Stimulated activated CD8-positive, alpha-beta memory T cell treated with anti-CD3 and anti-CD28 coated beads, Interleukin-7, amount 100 ng/mL, for 48 hours (primary cell): ENCODE measurements around the gene MYOF.
"Not testable (repeated sequence)": the region's sequence is repeated elsewhere in the genome, so short reads cannot be mapped to it uniquely, and the experiment has no call there.

Source experiments
- DNase-seq, 2 donors: peaks; one replicate each; pipeline ENCODE4 v3.0.0-alpha.2; 2020; ENCODE audit warnings: low read depth in 1 of 2; ENCODE audit errors: extremely low read depth in 1 of 2

MYOF gene

DNA sequence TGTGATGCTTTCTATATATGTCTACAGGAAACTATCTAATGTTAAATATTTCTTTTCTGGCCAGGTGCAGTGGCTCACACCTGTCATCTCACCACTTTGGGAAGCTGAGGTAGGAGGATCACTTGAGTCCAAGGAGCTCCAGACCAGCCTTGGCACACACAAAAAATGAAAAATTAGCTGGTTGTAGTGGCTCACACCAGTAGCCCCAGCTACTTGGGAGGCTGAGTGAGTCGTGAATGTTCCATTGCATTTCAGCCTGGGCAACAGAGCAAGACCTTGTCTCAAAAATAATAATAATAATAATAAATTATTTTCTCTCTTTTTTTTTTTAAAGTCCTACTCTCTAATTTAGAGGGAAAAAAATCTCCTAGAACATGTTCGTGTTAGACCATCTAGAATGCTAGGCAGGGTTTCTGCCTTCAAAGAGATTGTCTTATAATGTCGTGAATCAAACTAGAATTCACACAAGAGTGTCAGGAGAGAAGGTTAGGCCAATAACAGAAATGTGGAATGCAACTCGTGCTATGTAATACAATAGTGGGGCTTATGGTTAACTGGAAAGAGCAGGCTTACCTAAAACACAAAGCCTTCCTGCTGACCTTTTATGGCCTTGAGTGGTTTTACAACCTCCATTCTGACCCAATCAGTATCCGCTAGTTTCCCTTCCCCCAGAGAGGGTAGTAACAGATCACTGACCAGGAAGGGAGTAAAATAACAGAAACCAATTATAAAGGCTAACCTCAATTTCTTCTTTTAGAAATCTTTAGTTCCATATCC is 46.3 kb downstream of the MYOF start:
- DNase-seq, result no peak

GRCh38 chr10:93434991-93435491 is 47.1 kb downstream of the MYOF start:
- no peak for DNase-seq

DNA sequence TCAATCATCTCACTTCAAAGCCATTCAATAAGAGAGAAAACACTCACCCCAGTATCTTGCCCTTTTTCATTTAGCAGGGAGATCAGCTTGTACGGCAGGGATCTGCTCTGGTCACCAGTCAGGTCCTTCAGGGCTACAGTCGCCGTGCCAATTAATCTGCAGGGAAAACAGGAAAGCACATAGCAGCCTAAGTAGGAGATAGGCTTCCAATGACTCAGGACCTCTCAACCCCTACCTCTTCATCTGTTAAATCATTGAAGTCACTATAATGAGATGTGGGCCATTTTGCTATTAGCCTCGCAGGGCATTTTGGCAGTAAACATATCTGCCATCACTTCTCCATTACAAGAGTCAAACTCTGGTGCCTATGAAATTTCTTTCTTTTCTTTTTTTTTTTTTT is 50.8 kb downstream of the MYOF start:
- no peak for DNase-seq

DNA sequence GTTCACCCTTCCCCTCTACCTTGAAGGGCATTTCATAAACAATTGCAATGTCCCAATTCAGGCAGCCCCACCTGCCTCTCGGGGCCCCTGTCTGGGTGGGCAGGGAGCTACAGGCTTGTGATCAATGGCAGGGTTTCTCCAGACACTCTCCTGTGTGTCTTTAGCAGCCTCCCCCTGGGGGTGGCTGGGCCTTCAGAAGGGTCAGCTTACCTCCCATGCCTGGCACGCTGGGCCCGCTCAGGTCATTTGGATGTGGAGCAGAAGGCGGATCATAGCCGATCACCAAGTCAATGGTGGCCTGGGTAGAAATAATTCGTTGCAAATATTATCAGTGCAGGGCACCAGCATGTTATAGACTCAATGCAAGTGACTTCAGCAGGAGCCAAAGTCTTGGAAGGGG is 56.3 kb downstream of the MYOF start:
- DNase-seq, result no peak

- DNase-seq, result no peak
Measured at GRCh38 chr10:93422118-93422517, 60.0 kb downstream of the MYOF start.

- DNase-seq, result no peak
Measured at GRCh38 chr10:93420944-93421825, 60.9 kb downstream of the MYOF start.

- no peak for DNase-seq
Measured at GRCh38 chr10:93420091-93420490, 62.0 kb downstream of the MYOF start.

DNA sequence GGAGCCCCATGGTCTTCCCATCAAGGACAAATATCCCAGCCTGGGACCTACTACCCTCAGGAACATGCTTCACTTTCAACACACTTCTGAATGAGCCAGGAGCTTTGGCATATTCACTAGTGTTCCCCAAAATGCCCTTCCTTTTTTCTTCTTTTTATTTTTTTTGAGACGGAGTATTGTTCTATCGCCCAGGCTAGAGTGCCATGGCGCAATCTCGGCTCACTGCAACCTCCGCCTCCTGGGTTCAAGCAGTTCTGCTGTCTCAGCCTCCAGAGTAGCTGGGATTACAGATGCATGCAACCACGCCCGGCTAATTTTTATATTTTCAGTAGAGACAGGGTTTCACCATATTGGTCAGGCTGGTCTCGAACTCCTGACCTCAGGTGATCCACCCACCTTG is 63.1 kb downstream of the MYOF start:
- not testable (repeated sequence) for DNase-seq

GRCh38 chr10:93417921-93418320 is 64.2 kb downstream of the MYOF start:
- DNase-seq, result no peak

GRCh38 chr10:93417266-93417665 is 64.9 kb downstream of the MYOF start:
- no peak for DNase-seq

GRCh38 chr10:93416824-93417223 is 65.3 kb downstream of the MYOF start:
- DNase-seq, result no peak

DNA sequence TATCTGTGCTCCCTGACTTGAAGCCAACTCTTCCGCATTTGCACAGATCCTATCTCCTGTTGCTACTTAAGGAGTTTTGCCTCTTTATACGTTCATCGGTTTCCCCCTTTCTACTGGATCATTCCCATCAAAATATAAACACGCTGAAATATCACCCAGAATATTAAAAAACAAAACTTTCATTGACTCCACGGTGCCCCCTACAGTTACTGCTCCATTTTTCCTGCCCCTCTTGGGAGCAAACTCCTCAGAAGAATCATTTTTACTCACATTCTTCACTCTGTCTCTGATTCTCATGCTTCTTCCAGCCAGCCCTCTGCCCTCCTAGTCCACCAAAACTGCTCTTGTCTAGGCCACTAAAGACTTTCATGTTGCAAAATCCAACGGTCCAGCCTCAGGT is 66.4 kb downstream of the MYOF start:
- no peak for DNase-seq

DNA sequence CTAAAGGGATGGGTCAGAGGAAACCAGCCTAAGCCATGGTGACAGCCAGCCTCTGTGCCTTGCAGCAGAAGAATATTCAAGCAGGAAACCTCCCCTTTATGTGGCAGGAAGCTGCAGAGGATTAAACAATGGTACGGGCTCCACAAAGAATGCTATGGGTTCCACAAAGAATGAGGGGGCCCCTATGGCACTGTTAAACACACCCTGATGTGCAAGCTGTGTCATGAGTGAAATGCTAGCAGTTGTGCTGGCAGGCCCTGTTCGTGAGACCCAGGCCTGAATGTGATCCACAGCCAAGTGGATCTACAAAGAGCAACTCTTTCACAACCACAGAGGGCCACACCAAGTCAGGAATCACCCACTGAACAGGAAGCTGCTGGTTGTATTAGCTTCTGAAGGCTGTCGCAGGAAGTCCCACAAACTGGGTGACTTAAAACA is 68.9 kb downstream of the MYOF start:
- DNase-seq, result no peak

DNA sequence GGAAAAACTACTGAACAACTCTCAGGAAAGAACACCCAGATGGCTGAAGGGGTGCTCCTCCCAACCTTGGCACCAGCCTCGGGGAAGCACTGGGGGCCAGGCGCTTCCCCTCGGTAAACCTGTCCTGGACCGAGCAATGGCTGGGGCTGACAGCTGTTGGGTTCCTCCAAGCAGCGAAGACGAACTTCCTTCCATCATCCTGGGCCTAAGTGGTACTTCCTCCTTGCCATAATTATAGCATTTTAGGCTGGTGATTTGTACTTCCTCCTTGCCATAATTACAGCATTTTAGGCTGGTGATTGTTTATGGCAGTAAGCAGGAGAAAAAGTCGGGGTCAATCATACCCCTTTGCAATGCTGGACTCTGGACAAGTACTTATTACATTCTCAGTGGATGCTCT is 69.3 kb downstream of the MYOF start:
- DNase-seq, result no peak

GRCh38 chr10:93410697-93411348 is 71.3 kb downstream of the MYOF start:
- no peak for DNase-seq

- DNase-seq, result no peak
Measured at GRCh38 chr10:93408783-93409182, 73.4 kb downstream of the MYOF start.

- DNase-seq, result no peak
Measured at GRCh38 chr10:93406364-93407145, 75.6 kb downstream of the MYOF start.

- DNase-seq, result no peak
Measured at GRCh38 chr10:93404048-93404354, 78.1 kb downstream of the MYOF start.

DNA sequence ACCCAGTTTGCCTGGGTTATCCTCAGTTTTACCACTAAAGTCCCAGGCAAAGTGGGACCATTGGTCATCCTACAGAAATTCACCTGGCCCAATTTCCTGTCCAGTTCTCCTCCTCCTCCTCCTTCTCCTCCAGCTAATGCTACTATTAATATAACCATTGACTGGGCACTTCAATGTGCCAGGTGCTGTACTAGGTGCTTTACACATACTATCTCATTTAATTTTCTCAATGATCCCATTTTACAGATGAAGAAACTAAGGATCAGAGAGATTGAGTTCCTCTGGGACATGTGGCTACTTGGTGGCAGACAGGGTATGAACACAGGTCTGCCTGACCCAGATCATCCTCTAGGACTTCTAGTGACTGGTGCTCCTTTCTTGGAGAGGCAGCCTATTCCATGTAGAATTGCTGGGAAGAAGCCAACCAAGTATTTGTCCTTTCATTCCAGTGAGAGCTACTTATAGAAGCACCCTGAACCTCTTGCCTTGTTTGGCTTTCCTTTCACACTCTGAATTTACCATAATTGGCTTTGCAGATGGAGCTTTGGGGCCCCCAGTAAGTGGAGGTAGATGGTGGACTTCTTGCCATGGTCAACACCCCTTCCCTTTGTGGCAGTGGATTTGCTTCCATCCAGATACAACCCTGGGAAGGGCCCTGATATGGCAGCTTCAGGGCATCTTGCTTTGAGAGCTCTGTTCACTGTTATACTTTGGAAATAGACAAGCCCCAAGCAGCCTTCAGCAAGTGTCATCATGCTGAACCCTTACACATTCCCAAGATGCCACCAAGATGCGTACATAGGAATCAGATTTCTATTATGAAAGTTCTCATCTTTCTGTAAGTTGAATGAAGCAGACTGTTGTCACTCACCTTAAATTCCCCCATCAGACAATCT is 78.7 kb downstream of the MYOF start:
- no peak for DNase-seq

DNA sequence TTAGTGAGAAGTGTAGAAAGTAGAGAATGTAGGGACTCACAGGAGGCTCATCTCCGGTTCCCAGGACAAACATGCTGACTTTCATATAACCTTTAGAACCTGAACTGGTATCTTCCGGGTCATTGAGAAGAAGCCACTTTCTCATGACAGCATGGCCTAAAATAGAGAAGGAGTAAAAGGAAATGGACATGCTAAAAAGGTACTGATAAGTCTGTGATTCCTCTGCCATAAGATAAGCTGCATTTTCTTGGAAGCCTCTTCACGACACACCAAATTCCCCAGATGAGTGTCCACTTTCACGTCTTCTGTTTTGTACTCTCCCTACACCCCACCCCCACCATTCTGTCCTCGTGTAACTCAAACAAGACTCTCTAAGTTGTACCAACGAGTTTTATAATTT is 79.9 kb downstream of the MYOF start:
- DNase-seq, result no peak
